HG03378 (cell line): ENCODE data around the gene EFCAB8.

Source experiments
- ATAC-seq: cut with Tn5 transposase; IDR thresholded peaks from one replicate; pipeline ENCODE4 v1.9.1; 2021; ENCODE audit warnings: mild to moderate bottlenecking, moderate library complexity; ENCODE audit not compliant: unreplicated experiment

The EFCAB8 gene

DNA sequence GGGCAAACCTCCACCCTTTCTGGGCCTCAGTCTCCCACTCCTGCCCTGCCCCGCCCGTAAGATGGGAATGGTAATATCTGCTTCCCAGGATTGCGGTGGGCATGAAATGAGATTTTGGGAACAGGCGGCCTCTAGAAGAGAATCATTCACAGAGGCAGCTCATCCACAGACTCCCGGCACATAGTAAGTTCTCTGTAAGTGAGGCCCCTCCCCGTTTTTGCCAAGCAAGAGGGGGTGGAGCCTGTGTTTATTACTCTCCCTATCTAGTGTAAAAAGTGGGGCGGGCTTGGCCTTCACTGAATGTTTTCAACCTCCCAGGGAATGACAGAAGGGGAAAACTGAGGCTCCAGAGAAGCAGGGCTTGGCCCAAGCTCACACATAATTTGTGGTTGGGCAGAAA, 125.5 kb downstream of the EFCAB8 start:
- no peak for ATAC-seq

- no peak for ATAC-seq
Observed at GRCh38 chr20:32984631-32985354, 126.1 kb downstream of the EFCAB8 start.

DNA sequence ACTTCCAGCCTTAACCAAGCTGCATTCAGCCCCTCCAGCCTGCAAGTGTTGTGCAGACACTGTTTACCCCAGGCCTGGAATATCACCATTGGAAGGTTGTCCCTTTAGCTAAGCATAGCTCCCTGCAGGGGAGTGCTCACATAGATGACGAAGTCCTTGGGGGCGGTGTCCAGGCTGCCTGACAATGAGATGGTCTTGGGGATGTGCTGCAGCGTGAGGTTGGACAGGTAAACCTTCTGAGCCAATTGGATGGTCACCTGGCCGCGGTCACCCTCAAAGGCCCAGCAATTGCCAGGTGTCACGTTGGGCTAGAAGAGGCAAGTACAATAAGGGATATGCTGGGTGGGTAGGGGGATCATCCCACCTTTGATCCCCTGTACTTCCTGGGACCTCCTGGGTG, 126.9 kb downstream of the EFCAB8 start:
- no peak for ATAC-seq

GRCh38 chr20:32986331-32986966, 127.7 kb downstream of the EFCAB8 start:
- no peak for ATAC-seq

GRCh38 chr20:32987044-32987825, 128.5 kb downstream of the EFCAB8 start:
- ATAC-seq: no peak

DNA sequence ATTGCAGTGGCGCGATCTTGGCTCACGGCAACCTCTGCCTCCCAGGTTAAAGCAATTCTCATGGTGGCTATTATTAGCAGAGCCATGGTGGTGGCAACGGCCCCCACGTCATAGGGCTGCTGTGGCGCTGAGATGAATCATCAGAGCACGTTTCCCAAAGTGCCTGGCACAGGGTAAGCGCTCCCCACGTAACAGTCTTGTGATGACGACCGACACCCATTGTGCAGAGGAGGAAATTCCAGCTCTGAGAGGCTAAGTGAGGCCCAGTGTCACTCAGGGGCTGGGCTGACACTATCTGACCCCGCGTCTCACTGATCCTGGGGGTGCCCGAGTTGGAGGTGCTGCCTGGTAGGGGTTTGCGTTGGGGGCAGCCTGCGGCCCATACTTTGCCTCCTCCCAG, 129.3 kb downstream of the EFCAB8 start:
- ATAC-seq: no peak

GRCh38 chr20:32989507-32990283, 131.0 kb downstream of the EFCAB8 start:
- no peak for ATAC-seq

DNA sequence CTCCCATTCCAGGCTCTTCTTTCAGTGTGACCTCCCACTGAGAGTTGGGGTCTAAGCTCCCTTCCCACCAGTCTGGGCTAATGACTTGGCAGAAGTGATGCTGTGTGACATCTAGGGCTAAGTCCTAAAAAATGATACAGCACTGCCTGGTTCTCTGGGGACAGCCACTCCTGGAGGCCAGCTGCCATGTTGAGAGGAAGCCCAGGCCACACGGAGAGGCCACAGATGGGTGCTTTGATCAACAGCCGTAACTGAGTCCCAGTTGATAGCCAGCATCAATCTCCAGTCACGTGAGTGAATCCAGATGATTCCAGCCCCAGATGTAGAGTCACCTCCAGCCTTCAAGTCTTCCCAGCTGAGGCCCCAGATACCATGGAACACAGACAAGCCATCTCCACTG, 131.7 kb downstream of the EFCAB8 start:
- ATAC-seq: no peak

GRCh38 chr20:32991383-32991782, 132.7 kb downstream of the EFCAB8 start:
- no peak for ATAC-seq

GRCh38 chr20:32991792-32992641, 133.3 kb downstream of the EFCAB8 start:
- ATAC-seq: no peak

GRCh38 chr20:32993496-32994050, 134.8 kb downstream of the EFCAB8 start:
- ATAC-seq: no peak

DNA sequence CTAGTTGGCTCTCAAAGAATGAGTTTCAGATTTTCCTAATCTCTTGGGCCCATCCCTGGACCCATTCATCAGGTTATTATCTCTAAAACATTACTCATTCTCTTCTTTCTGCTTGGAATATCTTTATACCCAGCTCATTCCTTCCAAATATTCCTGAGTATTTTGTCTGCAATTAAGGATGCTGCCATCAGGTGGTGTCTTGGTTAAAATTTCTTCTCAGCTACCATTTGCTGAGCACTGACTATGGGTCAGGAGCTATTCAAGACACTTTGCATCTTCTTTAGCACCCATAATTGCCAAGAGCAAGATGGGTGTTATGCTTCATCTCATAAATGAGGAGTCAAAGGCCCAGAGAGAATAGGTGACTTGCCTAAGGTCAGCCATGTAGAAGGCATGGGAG, 137.1 kb downstream of the EFCAB8 start:
- no peak for ATAC-seq

- ATAC-seq: no peak
Observed at GRCh38 chr20:32997431-32997830, 138.7 kb downstream of the EFCAB8 start.

DNA sequence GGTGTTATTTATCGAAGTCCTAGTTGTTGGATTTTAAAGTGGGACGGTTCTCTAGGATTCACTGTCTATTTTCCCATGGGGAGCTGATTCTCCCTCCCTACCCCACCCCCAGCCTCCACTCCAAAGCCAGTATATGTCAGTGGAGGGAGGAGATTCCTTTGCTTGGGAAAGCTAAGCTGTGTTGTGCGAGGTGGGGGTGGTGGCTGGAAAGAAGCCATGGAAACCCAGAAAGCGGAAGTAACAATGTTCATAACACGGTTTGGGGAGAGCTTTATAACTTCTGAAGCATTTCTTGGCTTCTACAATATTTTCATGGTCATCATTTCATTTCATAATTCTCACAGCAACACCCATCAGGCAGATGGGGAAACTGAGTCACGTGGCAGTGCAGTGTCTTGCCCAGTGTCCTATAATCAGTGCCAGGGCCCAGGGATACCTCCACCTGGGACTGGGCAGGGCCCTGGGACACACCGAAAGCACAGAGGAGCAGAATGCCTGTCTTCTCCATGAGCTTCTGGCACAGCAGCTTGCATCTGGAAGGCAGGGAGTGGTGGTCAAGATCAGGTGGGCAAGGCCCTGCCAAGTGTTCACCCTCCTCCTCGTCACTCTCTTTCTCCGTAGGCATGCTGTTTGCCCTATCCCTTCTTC, 141.0 kb downstream of the EFCAB8 start:
- no peak for ATAC-seq

DNA sequence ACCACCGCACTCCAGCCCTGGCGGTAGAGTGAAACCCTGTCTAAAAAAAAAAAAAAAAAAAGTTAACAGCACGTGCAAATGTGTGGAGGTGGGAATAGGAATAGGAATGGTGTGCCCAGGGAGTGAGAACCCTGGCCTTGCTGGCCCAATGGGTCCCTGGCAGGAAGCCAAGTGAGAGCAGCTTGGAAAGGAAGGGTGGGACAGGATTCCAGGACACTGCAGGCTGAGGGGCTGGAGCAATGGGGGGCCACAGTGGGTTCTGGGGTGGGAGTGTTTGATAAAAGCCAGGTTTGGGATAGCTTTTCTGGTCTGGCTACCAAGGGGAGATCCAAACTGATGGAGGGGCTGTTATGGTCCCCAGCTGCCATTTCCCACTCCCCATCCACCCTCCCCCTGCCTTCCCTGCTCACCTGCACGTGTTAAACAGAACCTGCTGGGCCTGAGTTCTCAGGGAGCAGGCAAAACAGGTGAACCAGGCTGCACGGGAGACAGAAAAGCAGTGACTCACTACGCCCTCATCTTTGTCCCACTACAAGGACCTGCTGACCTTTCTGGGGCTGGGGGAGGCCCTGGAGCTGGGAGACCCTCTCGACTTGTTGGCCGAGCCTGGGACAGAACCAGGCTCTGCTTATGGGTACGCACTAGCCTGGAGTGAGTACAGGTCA, 142.2 kb downstream of the EFCAB8 start:
- ATAC-seq: no peak

GRCh38 chr20:33002087-33002808, 143.5 kb downstream of the EFCAB8 start:
- ATAC-seq: no peak

- ATAC-seq: no peak
Observed at GRCh38 chr20:33004141-33004751, 145.5 kb downstream of the EFCAB8 start, which contains the start of gene SUN5. Gene SUN5, minus strand, starts transcription at chr20:33004433. Its CDS starts 93 bp downstream, at chr20:33004340.

- ATAC-seq: no peak
Observed at GRCh38 chr20:33005132-33005566, 146.4 kb downstream of the EFCAB8 start.
